RWPE2 (cell line): Measurements from ENCODE around the gene SMAD6.
A peak's percentile ranks its signal among the peaks of the same experiment; 100 is the strongest.

Source experiments
- ATAC-seq: fragments of 200-7000 bp; cut with Tn5 transposase; 3 replicates; pipeline ENCODE4 v1.9.1; 2021; ENCODE audit warnings: low read depth
- DNase-seq: peaks from one replicate; pipeline ENCODE4 v3.0.0-alpha.2; 2020; ENCODE audit warnings: low spot score
- H3K27ac ChIP-seq: fragments of 450-650 bp; 2 replicates; pipeline ENCODE4 v1.5.1; 2017; ENCODE audit warnings: mild to moderate bottlenecking; ENCODE audit not compliant: poor library complexity, severe bottlenecking
- H3K27me3 ChIP-seq: fragments of 250-450 bp; sonication (Bioruptor Pico); 2 replicates; pipeline ENCODE4 v1.5.1; 2021; ENCODE audit warnings: mild to moderate bottlenecking, moderate library complexity; ENCODE audit not compliant: insufficient read depth, poor library complexity, severe bottlenecking
- H3K36me3 ChIP-seq: fragments of 250-450 bp; sonication (Bioruptor Pico); 2 replicates; pipeline ENCODE4 v1.5.1; 2020; ENCODE audit warnings: low read depth, mild to moderate bottlenecking, moderate library complexity
- H3K4me1 ChIP-seq: fragments of 250-450 bp; sonication (Bioruptor Pico); 2 replicates; pipeline ENCODE4 v1.5.1; 2021; ENCODE audit warnings: mild to moderate bottlenecking, moderate library complexity; ENCODE audit not compliant: insufficient read depth, poor library complexity, severe bottlenecking
- H3K4me3 ChIP-seq: fragments of 250-450 bp; sonication (Bioruptor Pico); 2 replicates; pipeline ENCODE4 v1.5.1; 2021; ENCODE audit warnings: mild to moderate bottlenecking, moderate library complexity; ENCODE audit not compliant: severe bottlenecking
- H3K9me3 ChIP-seq: fragments of 250-450 bp; sonication (Bioruptor Pico); 2 replicates; pipeline ENCODE4 v1.5.1; 2021; ENCODE audit warnings: mild to moderate bottlenecking, moderate library complexity; ENCODE audit not compliant: severe bottlenecking
- TF ChIP-seq, protein P1 (sequence below): fragments of 450-650 bp; IDR thresholded peaks from one replicate; pipeline ENCODE4 v1.5.1; 2017; ENCODE audit warnings: mild to moderate bottlenecking, moderate library complexity; ENCODE audit not compliant: poor library complexity, severe bottlenecking

SMAD6 gene

DNA sequence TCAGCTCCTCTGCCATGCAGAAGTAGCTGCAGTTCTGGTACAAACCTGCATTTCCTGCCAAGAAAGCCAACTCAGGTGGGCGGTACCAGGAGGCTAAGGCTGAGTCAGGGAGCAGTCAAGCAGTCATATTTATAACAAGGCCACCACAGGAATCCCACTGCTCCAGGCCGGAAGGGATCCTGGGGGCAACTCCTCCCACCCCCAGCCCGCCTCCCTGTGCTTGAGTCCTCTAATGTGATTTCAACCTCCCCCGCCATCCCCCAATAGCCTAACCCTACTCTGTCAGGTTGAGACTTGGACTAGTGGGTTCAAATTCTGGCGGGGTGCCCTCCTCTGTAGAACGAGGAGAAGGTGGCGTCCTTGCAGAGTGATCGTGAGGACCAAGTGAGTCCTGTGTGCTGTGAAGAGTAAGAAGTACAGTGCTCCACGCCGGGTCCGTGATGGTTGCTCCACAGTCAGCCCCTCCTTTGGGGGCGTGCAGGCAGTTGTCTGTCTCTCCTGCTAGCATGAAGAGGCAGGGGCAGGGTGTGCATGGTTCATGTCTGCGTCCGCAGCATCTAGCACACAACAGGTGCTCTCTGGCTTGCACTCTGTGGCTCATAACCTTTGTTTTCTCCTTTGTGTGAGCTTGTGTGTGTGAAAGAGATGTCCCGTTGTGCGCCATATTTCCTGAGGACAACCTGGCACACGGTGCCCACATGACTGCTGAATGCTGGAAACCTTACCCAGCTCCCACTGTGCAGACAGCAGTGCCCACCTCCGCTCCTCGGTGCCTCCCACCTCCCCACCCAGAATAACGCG lies 78.3 kb downstream of the SMAD6 start:
- peak; percentile 83 for DNase-seq

DNA sequence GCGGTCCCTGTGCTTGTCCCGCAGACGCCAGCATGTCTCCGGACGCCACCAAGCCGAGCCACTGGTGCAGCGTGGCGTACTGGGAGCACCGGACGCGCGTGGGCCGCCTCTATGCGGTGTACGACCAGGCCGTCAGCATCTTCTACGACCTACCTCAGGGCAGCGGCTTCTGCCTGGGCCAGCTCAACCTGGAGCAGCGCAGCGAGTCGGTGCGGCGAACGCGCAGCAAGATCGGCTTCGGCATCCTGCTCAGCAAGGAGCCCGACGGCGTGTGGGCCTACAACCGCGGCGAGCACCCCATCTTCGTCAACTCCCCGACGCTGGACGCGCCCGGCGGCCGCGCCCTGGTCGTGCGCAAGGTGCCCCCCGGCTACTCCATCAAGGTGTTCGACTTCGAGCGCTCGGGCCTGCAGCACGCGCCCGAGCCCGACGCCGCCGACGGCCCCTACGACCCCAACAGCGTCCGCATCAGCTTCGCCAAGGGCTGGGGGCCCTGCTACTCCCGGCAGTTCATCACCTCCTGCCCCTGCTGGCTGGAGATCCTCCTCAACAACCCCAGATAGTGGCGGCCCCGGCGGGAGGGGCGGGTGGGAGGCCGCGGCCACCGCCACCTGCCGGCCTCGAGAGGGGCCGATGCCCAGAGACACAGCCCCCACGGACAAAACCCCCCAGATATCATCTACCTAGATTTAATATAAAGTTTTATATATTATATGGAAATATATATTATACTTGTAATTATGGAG lies 79.1 kb downstream of the SMAD6 start:
- Histone ChIP-seq H3K27me3 (no peaks in the 10 kb centered on the region), H3K9me3 (no peaks in the 10 kb centered on the region), H3K36me3 (no peaks in the 10 kb centered on the region), H3K4me1 (peaks cover 10% of the 10 kb centered on the region), H3K4me3 (no peak overlapping the region), H3K27ac (no peak overlapping the region)
- ATAC-seq (no peak), DNase-seq (peak; percentile 75)
- TF ChIP-seq, protein P1, sequence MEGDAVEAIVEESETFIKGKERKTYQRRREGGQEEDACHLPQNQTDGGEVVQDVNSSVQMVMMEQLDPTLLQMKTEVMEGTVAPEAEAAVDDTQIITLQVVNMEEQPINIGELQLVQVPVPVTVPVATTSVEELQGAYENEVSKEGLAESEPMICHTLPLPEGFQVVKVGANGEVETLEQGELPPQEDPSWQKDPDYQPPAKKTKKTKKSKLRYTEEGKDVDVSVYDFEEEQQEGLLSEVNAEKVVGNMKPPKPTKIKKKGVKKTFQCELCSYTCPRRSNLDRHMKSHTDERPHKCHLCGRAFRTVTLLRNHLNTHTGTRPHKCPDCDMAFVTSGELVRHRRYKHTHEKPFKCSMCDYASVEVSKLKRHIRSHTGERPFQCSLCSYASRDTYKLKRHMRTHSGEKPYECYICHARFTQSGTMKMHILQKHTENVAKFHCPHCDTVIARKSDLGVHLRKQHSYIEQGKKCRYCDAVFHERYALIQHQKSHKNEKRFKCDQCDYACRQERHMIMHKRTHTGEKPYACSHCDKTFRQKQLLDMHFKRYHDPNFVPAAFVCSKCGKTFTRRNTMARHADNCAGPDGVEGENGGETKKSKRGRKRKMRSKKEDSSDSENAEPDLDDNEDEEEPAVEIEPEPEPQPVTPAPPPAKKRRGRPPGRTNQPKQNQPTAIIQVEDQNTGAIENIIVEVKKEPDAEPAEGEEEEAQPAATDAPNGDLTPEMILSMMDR: no peak

More for the DNA sequence above, 78.3 kb downstream of the SMAD6 start:
- H3K36me3 ChIP-seq: no peaks in the 10 kb centered on the region
- H3K4me3 ChIP-seq: no peak overlapping the region
- H3K27me3 ChIP-seq: no peaks in the 10 kb centered on the region
- peaks cover 10% of the 10 kb centered on the region for H3K4me1 ChIP-seq
- H3K27ac ChIP-seq: peak overlapping the region; percentile 40
- ATAC-seq: peak; percentile 93
- H3K9me3 ChIP-seq: no peaks in the 10 kb centered on the region
- TF ChIP-seq, protein P1: no peak

- Histone ChIP-seq H3K9me3 (no peaks in the 10 kb centered on the region), H3K27me3 (no peaks in the 10 kb centered on the region), H3K4me3 (no peak overlapping the region), H3K36me3 (no peaks in the 10 kb centered on the region), H3K27ac (no peak overlapping the region), H3K4me1 (peaks cover 10% of the 10 kb centered on the region)
- DNase-seq (peak; percentile 52), ATAC-seq (no peak)
- TF ChIP-seq, protein P1: no peak
These were observed 80.7 kb downstream of the SMAD6 start for GRCh38 chr15:66782785-66783184.

- no peak for DNase-seq
- TF ChIP-seq, protein P1: no peak
- Histone ChIP-seq H3K27ac (no peak overlapping the region), H3K36me3 (no peaks in the 10 kb centered on the region), H3K27me3 (no peaks in the 10 kb centered on the region), H3K4me1 (peaks cover 10% of the 10 kb centered on the region), H3K4me3 (no peak overlapping the region), H3K9me3 (no peaks in the 10 kb centered on the region)
- ATAC-seq: no peak
These were observed 81.3 kb downstream of the SMAD6 start for GRCh38 chr15:66783314-66783713.
